Neural crest cell (in vitro differentiated cells): ENCODE results near the gene KIAA1958. TPM values are rescaled to one million over a fixed set of nuclear protein-coding genes. Genes with fewer than 3 reads are reported as not detected.
A peak's percentile ranks its signal among the peaks of the same experiment; 100 is the strongest.

Experiments used
- DNase-seq: peaks from one replicate; pipeline ENCODE4 v3.0.0; 2021; ENCODE audit warnings: low read depth, mixed read lengths, low spot score
- H3K27ac Mint-ChIP-seq: one replicate; pipeline ENCODE4 v1.8.0; 2021; ENCODE audit warnings: mild to moderate bottlenecking, mixed read lengths; ENCODE audit not compliant: unreplicated experiment
- H3K27me3 Mint-ChIP-seq: 2 replicates; pipeline ENCODE4 v1.8.0; 2021; ENCODE audit warnings: low read depth, mild to moderate bottlenecking, mixed read lengths
- H3K36me3 Mint-ChIP-seq: 2 replicates; pipeline ENCODE4 v1.8.0; 2021; ENCODE audit warnings: low read depth, mild to moderate bottlenecking, mixed read lengths
- H3K4me1 Mint-ChIP-seq: 2 replicates; pipeline ENCODE4 v1.8.0; 2021; ENCODE audit warnings: mixed read lengths
- H3K4me3 Mint-ChIP-seq: one replicate; pipeline ENCODE4 v1.8.0; 2021; ENCODE audit warnings: mild to moderate bottlenecking, mixed read lengths
- H3K9me3 Mint-ChIP-seq: 2 replicates; pipeline ENCODE4 v1.8.0; 2021; ENCODE audit warnings: mixed read lengths
- CTCF ChIP-seq: fragments of 200-600 bp; sonication (generic); conservative IDR thresholded peaks from 2 replicates; pipeline ENCODE4 v1.5.0; 2021; ENCODE audit warnings: antibody characterized with exemption, mild to moderate bottlenecking
- total RNA-seq: library from RNA; stranded (reverse); gene quantifications from 2 replicates; pipeline ENCODE4 v1.2.1, GENCODE V29; 2021

The KIAA1958 gene
- total RNA-seq, 1 donor from 2014 or later: 46.7 TPM

DNA sequence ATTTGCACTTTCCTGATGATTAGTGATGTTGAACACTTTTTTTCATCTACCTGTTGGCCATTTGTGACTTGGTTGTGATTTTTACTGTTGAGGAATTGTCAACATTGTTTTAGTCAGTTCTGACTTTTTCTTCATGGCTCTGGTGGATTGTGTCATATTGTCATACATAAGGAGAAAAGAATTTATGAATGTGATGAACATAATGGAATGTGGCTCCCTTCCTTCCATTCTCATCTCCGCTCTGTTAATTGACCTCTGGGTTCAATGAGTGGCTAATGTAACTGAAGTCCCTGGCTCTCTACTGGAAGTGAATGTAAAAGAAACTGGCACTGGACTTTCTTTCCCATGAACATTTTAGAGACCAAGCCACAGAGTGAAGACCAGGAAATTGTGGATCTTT lies 49.2 kb downstream of the KIAA1958 start:
- Mint-ChIP-seq H3K27ac (no peak overlapping the region), H3K4me3 (no peak overlapping the region), H3K4me1 (peaks cover 12% of the 10 kb centered on the region), H3K36me3 (peaks cover 10% of the 10 kb centered on the region), H3K27me3 (no peaks in the 10 kb centered on the region), H3K9me3 (peaks cover 2% of the 10 kb centered on the region)
- TF ChIP-seq CTCF: no peak
- no peak for DNase-seq

GRCh38 chr9:112537561-112537960 lies 50.9 kb downstream of the KIAA1958 start:
- Mint-ChIP-seq H3K4me3 (no peak overlapping the region), H3K36me3 (peaks cover 10% of the 10 kb centered on the region)

GRCh38 chr9:112540800-112541199 lies 54.2 kb downstream of the KIAA1958 start:
- no peak overlapping the region for H3K4me3 Mint-ChIP-seq
- no peak overlapping the region for H3K27ac Mint-ChIP-seq
- no peaks in the 10 kb centered on the region for H3K27me3 Mint-ChIP-seq
- DNase-seq: no peak
- peaks cover 24% of the 10 kb centered on the region for H3K4me1 Mint-ChIP-seq
- H3K36me3 Mint-ChIP-seq: peaks cover 8% of the 10 kb centered on the region
- H3K9me3 Mint-ChIP-seq: peaks cover 2% of the 10 kb centered on the region
- TF ChIP-seq CTCF: no peak

More at GRCh38 chr9:112537561-112537960, 50.9 kb downstream of the KIAA1958 start:
- no peak overlapping the region for H3K27ac Mint-ChIP-seq
- no peak for DNase-seq
- TF ChIP-seq CTCF: no peak
- H3K27me3 Mint-ChIP-seq: no peaks in the 10 kb centered on the region
- peaks cover 10% of the 10 kb centered on the region for H3K4me1 Mint-ChIP-seq
- peaks cover 2% of the 10 kb centered on the region for H3K9me3 Mint-ChIP-seq

DNA sequence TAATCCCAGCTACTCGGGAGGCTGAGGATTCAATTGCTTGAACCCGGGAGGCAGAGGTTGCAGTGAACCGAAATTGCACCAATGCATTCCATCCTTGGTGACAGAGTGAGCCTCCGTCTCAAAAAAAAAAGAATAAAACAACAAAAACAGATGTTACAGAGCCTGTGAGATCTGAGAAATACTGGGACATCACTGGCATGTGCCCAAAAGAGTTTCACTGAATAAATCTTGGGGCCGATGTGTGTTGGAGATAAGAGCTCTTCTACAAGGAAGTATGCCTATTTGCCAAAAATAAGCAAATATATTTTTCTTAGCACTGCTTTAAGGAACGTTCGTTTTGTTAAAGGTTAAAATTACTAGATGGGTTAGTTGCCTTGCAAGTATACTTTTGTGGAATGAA lies 55.1 kb downstream of the KIAA1958 start:
- no peak for DNase-seq
- peaks cover 2% of the 10 kb centered on the region for H3K9me3 Mint-ChIP-seq
- peaks cover 8% of the 10 kb centered on the region for H3K36me3 Mint-ChIP-seq
- peaks cover 33% of the 10 kb centered on the region for H3K4me1 Mint-ChIP-seq
- no peak overlapping the region for H3K4me3 Mint-ChIP-seq
- no peak for TF ChIP-seq CTCF
- H3K27ac Mint-ChIP-seq: no peak overlapping the region
- no peaks in the 10 kb centered on the region for H3K27me3 Mint-ChIP-seq

DNA sequence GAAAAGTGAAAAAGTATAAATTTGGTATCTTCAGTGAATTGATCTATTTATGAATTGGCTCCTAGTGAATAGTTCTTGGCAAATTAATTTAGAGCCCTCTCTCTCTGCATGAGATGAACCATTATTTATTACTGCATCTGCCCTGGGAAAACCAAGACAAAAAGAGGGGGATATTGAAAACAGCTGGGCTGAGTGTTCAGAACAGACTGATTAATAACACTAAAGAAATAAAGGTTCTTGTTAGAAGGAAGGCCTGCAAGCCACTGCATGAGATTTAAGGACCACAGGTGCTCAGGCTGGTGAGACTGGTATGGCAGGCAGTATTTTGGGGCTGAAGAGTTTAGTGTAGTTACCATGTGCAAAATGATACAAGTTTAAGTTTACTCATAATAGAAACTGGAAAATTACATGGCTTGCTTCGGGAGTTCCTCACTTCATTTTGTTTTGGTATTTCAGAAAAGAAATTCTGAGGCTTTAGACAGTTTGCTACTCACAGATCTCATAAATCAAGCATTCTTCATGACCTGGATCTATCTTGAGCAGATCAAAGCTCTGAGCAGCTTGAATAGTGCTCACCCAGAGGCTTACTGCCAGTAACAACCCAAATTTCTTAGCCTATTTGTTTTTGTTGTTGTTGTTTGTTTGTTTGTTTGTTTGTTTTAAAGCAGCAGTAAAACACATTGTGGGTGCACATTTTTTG lies 56.1 kb downstream of the KIAA1958 start:
- Mint-ChIP-seq H3K36me3 (peaks cover under 1% of the 10 kb centered on the region), H3K27ac (peak overlapping the region; percentile 12)

More for the DNA sequence above, 56.1 kb downstream of the KIAA1958 start:
- TF ChIP-seq CTCF: no peak
- Mint-ChIP-seq H3K9me3 (no peaks in the 10 kb centered on the region), H3K4me1 (peaks cover 40% of the 10 kb centered on the region), H3K27me3 (no peaks in the 10 kb centered on the region), H3K4me3 (peak overlapping the region; percentile 27)
- DNase-seq: no peak
